Chondrocyte (in vitro differentiated cells): ENCODE measurements around the gene HMX1. TPM values are rescaled to one million over a fixed set of nuclear protein-coding genes. Genes with fewer than 3 reads are reported as not detected.
A peak's percentile ranks its signal among the peaks of the same experiment; 100 is the strongest.

ENCODE experiments used
- DNase-seq: peaks from one replicate; pipeline ENCODE4 v3.0.0; 2021; ENCODE audit warnings: mixed read lengths, low spot score
- H3K27ac Mint-ChIP-seq: one replicate; pipeline ENCODE4 v1.8.0; 2021; ENCODE audit warnings: mild to moderate bottlenecking, moderate library complexity, mixed read lengths; ENCODE audit not compliant: unreplicated experiment
- H3K27me3 Mint-ChIP-seq: 2 replicates; pipeline ENCODE4 v1.8.0; 2021; ENCODE audit warnings: low read depth, mixed read lengths
- H3K36me3 Mint-ChIP-seq: 2 replicates; pipeline ENCODE4 v1.8.0; 2021; ENCODE audit warnings: low read depth, mixed read lengths
- H3K4me1 Mint-ChIP-seq: 2 replicates; pipeline ENCODE4 v1.8.0; 2021; ENCODE audit warnings: low read depth, mild to moderate bottlenecking, mixed read lengths
- H3K4me3 Mint-ChIP-seq: one replicate; pipeline ENCODE4 v1.8.0; 2021; ENCODE audit warnings: mild to moderate bottlenecking, moderate library complexity, mixed read lengths; ENCODE audit not compliant: unreplicated experiment
- H3K9me3 Mint-ChIP-seq: 2 replicates; pipeline ENCODE4 v1.8.0; 2021; ENCODE audit warnings: low read depth, mixed read lengths
- total RNA-seq: library from RNA; stranded (reverse); gene quantifications from 3 replicates; pipeline ENCODE4 v1.2.1, GENCODE V29; 2021
- TF ChIP-seq, protein P1 (sequence below): fragments of 200-600 bp; sonication (generic); IDR thresholded peaks from 2 replicates; pipeline ENCODE4 v1.5.0; 2021; ENCODE audit warnings: antibody characterized with exemption, mild to moderate bottlenecking, moderate library complexity

The HMX1 gene
- total RNA-seq, 1 donor from 2014 or later: not detected

DNA sequence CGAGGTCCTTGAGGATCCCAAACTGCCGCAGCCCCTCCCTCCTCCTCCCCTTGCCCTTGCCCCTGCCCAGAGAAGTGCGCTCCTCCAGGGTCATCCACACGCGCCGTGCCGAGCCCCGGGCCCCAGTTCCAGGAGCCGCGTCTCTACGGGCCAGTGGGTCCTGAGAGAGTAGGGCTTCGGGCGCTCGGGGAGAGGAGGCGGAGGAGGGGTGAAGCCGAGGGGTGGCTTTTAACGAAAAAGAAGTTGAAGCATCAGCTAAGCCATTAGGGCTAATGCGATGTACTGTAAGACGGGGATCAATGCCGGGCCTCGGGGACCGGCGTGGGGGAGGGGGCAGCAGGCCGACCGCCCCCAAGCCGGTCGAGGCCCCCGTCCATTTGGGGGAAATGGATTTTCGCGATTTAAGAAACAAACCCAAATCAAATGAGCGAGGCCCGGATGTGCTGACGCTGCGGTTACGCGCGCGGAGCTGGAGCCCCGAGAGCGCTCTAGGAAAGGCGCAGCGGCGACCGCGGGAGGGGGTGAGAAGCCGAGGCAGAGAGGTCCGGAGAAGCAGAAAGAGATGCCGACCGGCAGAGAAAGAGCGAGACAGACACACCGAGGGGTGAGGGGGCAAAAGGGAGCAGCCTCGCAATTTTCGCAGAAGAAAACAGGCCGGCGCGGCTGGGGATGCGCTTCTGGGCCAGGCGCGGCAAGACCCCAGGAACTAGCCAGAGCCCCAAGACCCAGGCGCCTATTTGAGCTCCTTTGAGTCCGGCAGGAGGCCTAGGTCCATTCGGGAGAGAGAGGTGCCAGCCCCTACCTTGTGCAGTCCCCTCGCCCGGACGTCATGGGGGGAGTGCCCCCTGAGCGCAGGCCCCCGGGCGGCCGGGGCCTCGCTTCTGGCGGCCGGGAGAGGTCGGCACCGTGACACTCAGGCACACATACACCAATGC, 13.6 kb downstream of the HMX1 start:
- H3K27me3 Mint-ChIP-seq: peaks cover 69% of the 10 kb centered on the region
- H3K36me3 Mint-ChIP-seq: peaks cover 4% of the 10 kb centered on the region
- no peak overlapping the region for H3K27ac Mint-ChIP-seq
- H3K4me1 Mint-ChIP-seq: peaks cover 10% of the 10 kb centered on the region
- no peak overlapping the region for H3K4me3 Mint-ChIP-seq
- TF ChIP-seq, protein P1, sequence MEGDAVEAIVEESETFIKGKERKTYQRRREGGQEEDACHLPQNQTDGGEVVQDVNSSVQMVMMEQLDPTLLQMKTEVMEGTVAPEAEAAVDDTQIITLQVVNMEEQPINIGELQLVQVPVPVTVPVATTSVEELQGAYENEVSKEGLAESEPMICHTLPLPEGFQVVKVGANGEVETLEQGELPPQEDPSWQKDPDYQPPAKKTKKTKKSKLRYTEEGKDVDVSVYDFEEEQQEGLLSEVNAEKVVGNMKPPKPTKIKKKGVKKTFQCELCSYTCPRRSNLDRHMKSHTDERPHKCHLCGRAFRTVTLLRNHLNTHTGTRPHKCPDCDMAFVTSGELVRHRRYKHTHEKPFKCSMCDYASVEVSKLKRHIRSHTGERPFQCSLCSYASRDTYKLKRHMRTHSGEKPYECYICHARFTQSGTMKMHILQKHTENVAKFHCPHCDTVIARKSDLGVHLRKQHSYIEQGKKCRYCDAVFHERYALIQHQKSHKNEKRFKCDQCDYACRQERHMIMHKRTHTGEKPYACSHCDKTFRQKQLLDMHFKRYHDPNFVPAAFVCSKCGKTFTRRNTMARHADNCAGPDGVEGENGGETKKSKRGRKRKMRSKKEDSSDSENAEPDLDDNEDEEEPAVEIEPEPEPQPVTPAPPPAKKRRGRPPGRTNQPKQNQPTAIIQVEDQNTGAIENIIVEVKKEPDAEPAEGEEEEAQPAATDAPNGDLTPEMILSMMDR: no peak
- H3K9me3 Mint-ChIP-seq: no peaks in the 10 kb centered on the region
- DNase-seq: no peak

DNA sequence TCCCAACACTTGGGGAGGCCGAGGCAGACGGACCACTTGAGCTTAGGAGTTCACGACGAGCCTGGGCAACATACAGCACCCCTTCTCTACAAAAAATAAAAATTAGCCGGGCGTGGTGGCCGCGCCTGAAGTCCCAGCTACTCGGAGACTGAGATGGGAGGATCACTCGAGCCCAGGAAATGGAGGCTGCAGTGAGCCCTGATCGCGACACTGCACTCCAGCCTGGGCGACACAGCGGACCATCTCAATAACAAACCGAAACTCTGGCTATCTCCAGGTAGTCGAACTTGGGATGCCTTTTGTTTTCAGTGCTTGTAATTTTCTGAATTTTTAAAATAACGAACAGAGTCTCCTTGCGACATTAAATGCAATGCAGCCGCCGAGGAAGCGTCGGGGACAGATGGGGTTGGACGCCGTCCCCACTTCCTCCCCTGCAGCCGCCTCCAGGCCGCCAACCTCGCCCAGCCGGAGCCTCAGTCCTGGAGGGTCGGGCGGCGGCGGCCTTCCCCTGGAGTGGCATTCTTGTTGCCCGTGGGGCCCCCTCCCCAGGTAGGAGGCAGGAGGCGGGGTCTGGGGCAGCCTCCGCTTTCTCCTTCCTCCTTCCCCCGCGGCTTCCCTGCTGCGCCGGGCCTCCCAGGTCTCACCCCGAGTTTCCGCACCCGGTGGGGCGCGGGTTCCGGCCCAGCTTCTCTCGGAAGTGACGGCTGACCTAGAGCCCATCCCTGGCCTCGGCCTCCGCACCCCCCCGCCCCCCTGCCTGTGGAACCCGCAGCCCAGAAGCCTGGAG, 14.6 kb downstream of the HMX1 start:
- peak overlapping the region; percentile 25 for H3K4me3 Mint-ChIP-seq
- peaks cover 62% of the 10 kb centered on the region for H3K27me3 Mint-ChIP-seq
- H3K27ac Mint-ChIP-seq: no peak overlapping the region
- TF ChIP-seq, protein P1: no peak
- no peak for DNase-seq
- H3K9me3 Mint-ChIP-seq: no peaks in the 10 kb centered on the region
- H3K4me1 Mint-ChIP-seq: peaks cover 10% of the 10 kb centered on the region
- H3K36me3 Mint-ChIP-seq: peaks cover 4% of the 10 kb centered on the region

DNA sequence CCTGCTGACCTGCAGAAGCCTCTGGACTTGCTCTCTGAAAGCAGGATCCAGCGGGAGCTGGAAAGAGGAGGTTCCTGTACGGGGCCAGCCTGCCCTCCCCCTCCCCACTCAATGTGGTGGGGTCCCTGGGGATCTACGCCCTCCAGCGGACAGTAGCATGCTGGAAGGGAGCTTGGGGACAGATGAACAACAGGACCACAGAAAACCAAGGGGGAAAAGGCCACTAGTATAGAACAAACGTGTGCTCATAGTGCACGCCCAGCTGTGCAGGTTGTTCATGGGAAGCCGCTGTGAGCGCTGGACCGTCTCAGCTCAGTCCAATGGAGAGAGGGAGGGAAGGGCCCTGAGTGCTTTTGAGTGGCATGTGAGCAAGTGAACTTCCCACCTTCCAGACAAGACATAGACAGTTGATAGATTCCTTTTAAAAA, 15.8 kb downstream of the HMX1 start:
- Mint-ChIP-seq H3K36me3 (peaks cover 4% of the 10 kb centered on the region), H3K4me3 (no peak overlapping the region), H3K9me3 (no peaks in the 10 kb centered on the region), H3K27ac (no peak overlapping the region), H3K4me1 (peaks cover 10% of the 10 kb centered on the region), H3K27me3 (peaks cover 57% of the 10 kb centered on the region)
- TF ChIP-seq, protein P1: peak; percentile 37
- DNase-seq: no peak

DNA sequence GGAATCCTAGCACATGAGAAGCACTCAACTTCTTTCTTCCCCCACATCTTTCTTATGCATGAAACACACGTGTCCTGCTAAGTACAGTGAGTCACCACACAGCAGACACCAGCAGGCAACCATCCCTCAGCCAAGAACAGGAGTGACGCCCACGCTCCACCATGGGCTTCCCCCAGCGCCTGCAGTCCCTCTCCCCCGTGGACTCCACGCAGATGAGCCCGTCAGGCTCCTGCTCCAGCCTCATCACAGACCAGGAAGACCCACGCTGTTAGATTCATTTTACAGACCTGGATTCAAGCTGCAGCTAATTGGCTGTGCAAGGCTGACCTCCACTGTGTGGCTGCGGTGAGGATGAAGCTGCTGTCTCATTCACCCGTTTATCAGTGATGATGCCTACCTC, 16.7 kb downstream of the HMX1 start:
- Mint-ChIP-seq H3K27me3 (peaks cover 55% of the 10 kb centered on the region), H3K36me3 (peaks cover 4% of the 10 kb centered on the region), H3K4me3 (no peak overlapping the region), H3K27ac (no peak overlapping the region), H3K9me3 (no peaks in the 10 kb centered on the region), H3K4me1 (peaks cover 8% of the 10 kb centered on the region)
- TF ChIP-seq, protein P1: no peak
- DNase-seq: no peak

DNA sequence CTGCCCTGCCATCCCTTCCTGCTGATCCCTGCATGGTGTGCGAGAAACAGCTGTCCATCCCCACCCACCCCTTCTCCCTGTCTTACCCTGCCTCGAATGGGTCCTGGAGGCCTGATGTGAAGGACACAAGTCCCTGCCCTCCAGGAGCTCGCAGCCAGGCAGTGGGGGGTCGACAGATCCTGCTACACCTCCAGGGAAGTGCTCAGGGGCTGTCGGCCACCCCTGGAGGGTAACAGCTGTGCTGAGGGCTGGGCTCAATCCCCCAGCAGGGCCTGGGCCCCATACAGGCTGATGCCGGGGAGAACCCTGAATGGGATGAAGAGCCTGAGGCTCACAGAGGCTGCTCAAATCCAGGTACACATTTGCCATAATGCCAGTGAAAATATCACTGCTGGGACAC, 17.6 kb downstream of the HMX1 start:
- TF ChIP-seq, protein P1: no peak
- Mint-ChIP-seq H3K27me3 (peaks cover 49% of the 10 kb centered on the region), H3K4me1 (peaks cover 8% of the 10 kb centered on the region), H3K36me3 (peaks cover 4% of the 10 kb centered on the region), H3K27ac (no peak overlapping the region), H3K9me3 (no peaks in the 10 kb centered on the region), H3K4me3 (no peak overlapping the region)
- DNase-seq: no peak
